Measurements from ENCODE around the gene RPS21. TPM values are rescaled to one million over a fixed set of nuclear protein-coding genes. Genes with fewer than 3 reads are reported as not detected.

Gene RPS21
- total and polyA plus RNA-seq, 2 of the 13 experiments (the other 11 are each of a cell fraction or from before 2014, with no cell fraction given), result 2,647 to 11,063 TPM

- TF ChIP-seq HMGXB3 (CRISPR knock-in tag; IDR thresholded peaks at IDR 0.05; ENCODE audit: borderline replicate concordance), result peak; percentile 39; the same call in 1 of the 2 replicates
- TF ChIP-seq TFDP2 (CRISPR knock-in tag; IDR thresholded peaks at IDR 0.05), result peak; percentile 41; the same call in 1 of the 2 replicates
- peak; percentile 87 for TF ChIP-seq ZNF430 (CRISPR knock-in tag; IDR thresholded peaks at IDR 0.05)
- 0 out of 2 replicates have a peak, but pooled peaks have one; percentile 11 for TF ChIP-seq NCOA2 (CRISPR knock-in tag; IDR thresholded peaks at IDR 0.05)
- no peak for TF ChIP-seq PREB (CRISPR knock-in tag; IDR thresholded peaks at IDR 0.05)
- TF ChIP-seq ZFYVE20 (CRISPR knock-in tag; IDR thresholded peaks at IDR 0.05; ENCODE audit: borderline replicate concordance, low read depth), result no peak
- TF ChIP-seq HBP1 (CRISPR knock-in tag; IDR thresholded peaks at IDR 0.05; ENCODE audit: low read depth), result peak; percentile 92; the same call in 1 of the 2 replicates
- TF ChIP-seq ELF4 (CRISPR knock-in tag; IDR thresholded peaks at IDR 0.05; ENCODE audit: borderline replicate concordance), result no peak
- TF ChIP-seq ZNF788 (CRISPR knock-in tag; IDR thresholded peaks at IDR 0.05; ENCODE audit: borderline replicate concordance), result peak; percentile 66; the same call in 1 of the 2 replicates
- TF ChIP-seq ZNF574 (CRISPR knock-in tag; IDR thresholded peaks at IDR 0.05), result peak; percentile 91
- TF ChIP-seq ZNF616 (CRISPR knock-in tag; IDR thresholded peaks at IDR 0.05; ENCODE audit: low read depth), result no peak; the same call in 1 of the 2 replicates
- TF ChIP-seq ETS1 (CRISPR knock-in tag; IDR thresholded peaks at IDR 0.05), result no peak
- no peak for TF ChIP-seq TOE1 (CRISPR knock-in tag; IDR thresholded peaks at IDR 0.05)
- no peak for TF ChIP-seq SETDB1 (CRISPR knock-in tag; IDR thresholded peaks at IDR 0.05; ENCODE audit: borderline replicate concordance)
Observed at GRCh38 chr20:62382306-62383198, 4.4 kb upstream of the RPS21 start (continued).

Data from HepG2 (cell line).